ENCODE results near the gene TNS1. TPM values are rescaled to one million over a fixed set of nuclear protein-coding genes. Genes with fewer than 3 reads are reported as not detected.

TNS1 gene
- total RNA-seq, 2 donors from 2014 or later, result 4.4 to 44.9 TPM

GRCh38 chr2:217832115-217832514 lies 170.7 kb downstream of the TNS1 start:
- Mint-ChIP-seq H3K27ac (no peak overlapping the region), H3K27me3 (peaks cover 16% of the 10 kb centered on the region), H3K4me3 (no peak overlapping the region), H3K9me3 (no peaks in the 10 kb centered on the region), H3K4me1 (no peaks in the 10 kb centered on the region), H3K36me3 (ENCODE audit: low read depth) (no peaks in the 10 kb centered on the region)
- no peak for ATAC-seq (replicated peaks)

DNA sequence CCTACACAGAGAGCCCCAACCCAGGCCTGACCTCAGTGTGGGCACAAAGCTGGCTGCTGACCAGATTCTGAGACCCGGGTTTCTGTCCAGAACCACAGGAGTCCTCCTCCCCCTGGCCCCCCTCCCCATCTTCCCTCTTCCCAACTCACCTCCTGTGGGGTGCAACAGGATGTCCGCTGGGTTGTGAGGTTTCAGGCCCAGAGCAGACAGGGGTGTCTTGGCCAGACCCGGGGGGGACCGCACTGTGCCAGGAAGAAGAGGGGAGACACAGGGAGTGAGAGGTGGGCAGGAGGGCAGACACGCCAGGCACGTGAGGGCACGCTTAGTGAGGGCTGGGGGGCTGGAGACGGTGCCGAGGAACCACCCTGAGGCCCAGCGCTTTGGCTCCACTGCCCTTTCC lies 171.5 kb downstream of the TNS1 start:
- Mint-ChIP-seq H3K4me1 (no peaks in the 10 kb centered on the region), H3K27me3 (peaks cover 13% of the 10 kb centered on the region), H3K9me3 (no peaks in the 10 kb centered on the region), H3K27ac (no peak overlapping the region), H3K4me3 (no peak overlapping the region), H3K36me3 (ENCODE audit: low read depth) (no peaks in the 10 kb centered on the region)
- no peak for ATAC-seq (replicated peaks)

DNA sequence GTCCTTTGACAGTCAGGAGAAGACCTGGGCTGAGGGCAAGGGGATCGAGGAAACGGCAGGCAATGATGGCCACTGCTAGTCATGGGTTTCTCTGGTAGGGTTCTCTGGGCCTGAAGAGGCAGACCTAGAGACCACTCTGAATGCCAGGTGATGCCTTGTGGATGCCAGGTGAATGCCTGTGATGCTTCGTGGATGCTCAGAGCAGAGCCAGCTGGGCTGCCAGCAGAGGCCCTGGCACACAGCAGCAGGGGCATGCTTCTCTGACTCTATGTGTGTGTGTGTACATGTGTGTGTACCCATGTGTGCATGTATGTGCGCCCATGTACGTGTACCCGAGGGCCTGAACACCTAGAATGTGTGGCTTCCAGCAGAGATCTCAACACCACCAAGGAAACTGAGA lies 172.0 kb downstream of the TNS1 start:
- Mint-ChIP-seq H3K36me3 (ENCODE audit: low read depth) (no peaks in the 10 kb centered on the region), H3K4me1 (no peaks in the 10 kb centered on the region), H3K27ac (no peak overlapping the region), H3K27me3 (peaks cover 13% of the 10 kb centered on the region), H3K4me3 (no peak overlapping the region), H3K9me3 (no peaks in the 10 kb centered on the region)
- ATAC-seq (replicated peaks), result no peak

GRCh38 chr2:217830061-217830460 lies 172.7 kb downstream of the TNS1 start:
- Mint-ChIP-seq H3K4me3 (no peak overlapping the region), H3K4me1 (no peaks in the 10 kb centered on the region), H3K9me3 (no peaks in the 10 kb centered on the region), H3K36me3 (ENCODE audit: low read depth) (no peaks in the 10 kb centered on the region), H3K27ac (no peak overlapping the region), H3K27me3 (peaks cover 13% of the 10 kb centered on the region)
- no peak for ATAC-seq (replicated peaks)

GRCh38 chr2:217829420-217829819 lies 173.4 kb downstream of the TNS1 start:
- Mint-ChIP-seq H3K4me3 (no peak overlapping the region), H3K4me1 (no peaks in the 10 kb centered on the region), H3K27me3 (peaks cover 13% of the 10 kb centered on the region), H3K36me3 (ENCODE audit: low read depth) (no peaks in the 10 kb centered on the region), H3K9me3 (no peaks in the 10 kb centered on the region), H3K27ac (no peak overlapping the region)
- no peak for ATAC-seq (replicated peaks)

DNA sequence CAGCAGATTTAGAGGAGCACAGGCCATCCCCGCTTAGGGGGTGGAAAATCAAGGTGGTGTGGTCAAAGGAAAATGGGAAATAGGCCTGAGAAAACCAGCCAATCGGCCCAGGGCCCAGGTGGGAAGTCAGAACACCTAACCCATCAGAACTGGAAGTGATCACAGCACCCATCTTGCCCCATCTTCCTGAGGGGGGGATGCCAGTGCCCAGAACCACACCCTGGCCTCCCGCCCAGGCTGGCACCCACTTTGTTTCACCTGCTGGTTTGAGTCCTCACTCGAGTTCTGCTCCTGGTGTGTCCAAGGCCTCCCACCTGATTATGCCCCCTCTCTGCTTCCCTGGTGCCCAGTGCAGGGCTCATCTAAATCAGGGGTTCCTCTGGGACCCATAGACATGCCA lies 174.5 kb downstream of the TNS1 start:
- Mint-ChIP-seq H3K4me1 (no peaks in the 10 kb centered on the region), H3K4me3 (no peak overlapping the region), H3K9me3 (no peaks in the 10 kb centered on the region), H3K27ac (no peak overlapping the region), H3K27me3 (peaks cover 13% of the 10 kb centered on the region), H3K36me3 (ENCODE audit: low read depth) (no peaks in the 10 kb centered on the region)
- ATAC-seq (replicated peaks), result no peak

DNA sequence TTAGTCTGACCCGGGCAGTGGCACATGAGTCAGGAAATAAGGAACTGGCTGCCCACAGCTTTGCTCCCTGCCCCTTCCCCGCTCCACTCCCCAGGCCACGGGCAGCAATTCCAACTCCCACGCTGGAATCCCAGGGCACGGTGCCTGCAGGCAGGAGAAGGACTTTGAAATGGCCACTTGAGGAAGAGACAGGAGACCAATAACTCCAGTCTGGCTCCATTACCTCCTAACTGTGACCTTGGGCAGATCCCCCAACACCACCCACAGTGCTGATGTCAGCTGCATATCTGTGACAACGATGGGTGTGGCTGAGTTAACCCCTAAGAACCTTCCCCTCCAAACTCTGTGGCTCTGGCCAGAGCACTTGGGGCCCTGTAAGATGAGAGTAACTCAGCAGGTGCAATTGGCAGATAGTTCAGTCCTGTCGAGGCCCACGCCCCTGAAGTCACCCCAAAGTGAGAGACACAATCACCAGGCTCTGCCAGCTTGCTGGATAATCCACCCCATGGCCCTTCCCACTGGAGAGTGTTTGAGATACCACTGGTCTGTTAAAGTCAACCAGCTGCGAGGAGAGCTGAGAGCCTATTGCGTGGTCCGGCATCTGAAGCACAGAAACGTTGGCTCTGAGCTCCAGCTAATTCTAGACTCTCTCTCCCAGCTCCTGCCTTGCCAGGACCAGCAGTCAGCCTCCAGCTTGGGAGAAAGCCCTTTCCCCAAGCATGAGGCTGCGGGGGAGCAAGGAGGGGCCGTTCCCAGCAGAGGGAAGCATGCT lies 175.2 kb downstream of the TNS1 start:
- no peak overlapping the region for H3K27ac Mint-ChIP-seq
- H3K4me1 Mint-ChIP-seq, result no peaks in the 10 kb centered on the region
- no peak overlapping the region for H3K4me3 Mint-ChIP-seq
- H3K36me3 Mint-ChIP-seq (ENCODE audit: low read depth), result no peaks in the 10 kb centered on the region
- ATAC-seq (replicated peaks), result no peak
- H3K27me3 Mint-ChIP-seq, result peaks cover 10% of the 10 kb centered on the region
- H3K9me3 Mint-ChIP-seq, result no peaks in the 10 kb centered on the region

GRCh38 chr2:217826991-217827390 lies 175.8 kb downstream of the TNS1 start:
- H3K4me1 Mint-ChIP-seq, result no peaks in the 10 kb centered on the region
- ATAC-seq (replicated peaks), result no peak
- peaks cover 8% of the 10 kb centered on the region for H3K27me3 Mint-ChIP-seq

DNA sequence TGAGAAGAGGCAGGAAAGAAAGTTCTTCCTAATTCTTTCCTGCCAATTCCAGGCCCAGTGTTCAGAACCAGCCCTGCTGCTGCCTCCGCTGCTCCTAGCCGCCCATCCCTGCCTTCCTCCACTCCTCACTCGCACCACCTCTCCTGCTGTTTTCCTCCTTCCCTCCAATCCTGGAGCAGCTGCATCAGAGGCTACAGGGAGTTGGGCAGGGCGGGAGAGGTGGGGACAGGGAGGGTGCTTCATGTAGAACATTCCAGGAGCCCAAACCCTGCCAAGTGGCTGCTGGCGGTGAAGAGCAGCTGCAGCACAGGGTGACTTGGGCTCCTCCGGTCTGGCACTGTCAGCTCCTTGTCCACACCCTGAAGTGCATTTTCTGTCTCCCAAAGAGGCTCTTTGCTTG lies 176.3 kb downstream of the TNS1 start:
- Mint-ChIP-seq H3K4me1 (no peaks in the 10 kb centered on the region), H3K27me3 (peaks cover 8% of the 10 kb centered on the region), H3K9me3 (no peaks in the 10 kb centered on the region), H3K27ac (no peak overlapping the region), H3K4me3 (no peak overlapping the region), H3K36me3 (ENCODE audit: low read depth) (no peaks in the 10 kb centered on the region)
- no peak for ATAC-seq (replicated peaks)

More at GRCh38 chr2:217826991-217827390, 175.8 kb downstream of the TNS1 start:
- no peak overlapping the region for H3K4me3 Mint-ChIP-seq
- no peaks in the 10 kb centered on the region for H3K36me3 Mint-ChIP-seq (ENCODE audit: low read depth)
- H3K27ac Mint-ChIP-seq, result no peak overlapping the region
- H3K9me3 Mint-ChIP-seq, result no peaks in the 10 kb centered on the region

DNA sequence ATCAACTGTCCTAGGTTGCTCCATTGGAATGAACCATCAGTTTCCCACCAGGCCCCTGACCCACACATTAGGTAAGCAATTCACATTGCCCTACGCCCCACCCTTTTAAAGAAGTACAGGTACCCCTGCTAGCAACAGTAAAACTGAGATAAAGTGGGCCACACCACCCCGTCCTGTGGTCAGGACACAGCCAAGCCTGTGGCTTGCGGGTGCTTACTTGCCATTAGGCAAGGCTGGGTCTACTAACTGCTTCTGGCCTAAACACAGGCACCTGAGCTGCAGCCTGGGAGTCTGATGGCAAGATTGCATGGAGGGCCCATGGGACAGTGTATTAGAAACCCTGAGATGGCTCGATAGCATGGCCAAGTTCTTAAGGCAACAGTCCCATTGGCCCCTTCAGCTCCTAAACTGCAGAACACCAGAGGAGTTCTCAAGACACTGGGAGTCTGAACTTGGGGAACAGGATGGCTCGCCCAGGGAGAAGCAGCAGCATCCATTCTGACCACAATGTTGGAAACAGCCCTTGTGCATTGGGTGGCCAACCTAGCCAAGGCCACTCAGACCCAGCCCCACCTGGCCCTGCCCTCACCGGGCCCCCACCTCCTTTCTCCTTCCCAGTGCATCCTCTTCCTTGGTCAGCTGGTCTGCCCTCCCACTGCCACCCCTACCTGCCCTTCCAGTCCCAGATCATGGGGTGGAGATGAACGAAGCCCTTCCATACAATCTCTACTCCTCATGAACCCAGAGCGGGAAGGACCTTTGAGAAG lies 177.1 kb downstream of the TNS1 start:
- no peak for ATAC-seq (replicated peaks)
- H3K4me3 Mint-ChIP-seq, result no peak overlapping the region
- H3K27ac Mint-ChIP-seq, result no peak overlapping the region
- no peaks in the 10 kb centered on the region for H3K4me1 Mint-ChIP-seq
- H3K36me3 Mint-ChIP-seq (ENCODE audit: low read depth), result no peaks in the 10 kb centered on the region
- peaks cover 8% of the 10 kb centered on the region for H3K27me3 Mint-ChIP-seq
- no peaks in the 10 kb centered on the region for H3K9me3 Mint-ChIP-seq

- ATAC-seq (replicated peaks), result no peak
- peaks cover 4% of the 10 kb centered on the region for H3K27me3 Mint-ChIP-seq
- H3K9me3 Mint-ChIP-seq, result no peaks in the 10 kb centered on the region
- H3K4me3 Mint-ChIP-seq, result no peak overlapping the region
- H3K36me3 Mint-ChIP-seq (ENCODE audit: low read depth), result no peaks in the 10 kb centered on the region
- no peak overlapping the region for H3K27ac Mint-ChIP-seq
- H3K4me1 Mint-ChIP-seq, result no peaks in the 10 kb centered on the region
These were observed 178.6 kb downstream of the TNS1 start for GRCh38 chr2:217824223-217824622.

DNA sequence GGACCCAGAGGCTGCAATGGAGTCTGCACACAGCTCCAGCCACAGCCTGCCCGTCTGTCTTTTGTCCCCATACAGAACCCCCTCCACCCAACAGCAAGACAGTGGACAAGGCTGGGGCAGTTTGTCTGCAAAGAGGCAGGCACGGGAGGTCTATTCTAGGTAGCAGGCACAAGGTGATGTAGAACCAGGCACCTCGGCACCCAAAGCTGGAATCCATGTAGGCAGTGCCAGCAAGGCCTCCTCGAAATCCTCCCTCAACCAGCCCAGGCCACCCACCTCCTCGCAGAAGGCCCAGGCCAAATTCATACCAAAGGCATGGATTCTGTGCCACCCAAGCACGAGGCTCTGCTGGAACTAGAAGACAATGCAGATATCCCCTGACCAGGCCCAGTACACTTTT lies 179.2 kb downstream of the TNS1 start:
- Mint-ChIP-seq H3K27ac (no peak overlapping the region), H3K4me1 (no peaks in the 10 kb centered on the region), H3K36me3 (ENCODE audit: low read depth) (no peaks in the 10 kb centered on the region), H3K4me3 (no peak overlapping the region), H3K9me3 (no peaks in the 10 kb centered on the region), H3K27me3 (peaks cover 4% of the 10 kb centered on the region)
- ATAC-seq (replicated peaks), result no peak

DNA sequence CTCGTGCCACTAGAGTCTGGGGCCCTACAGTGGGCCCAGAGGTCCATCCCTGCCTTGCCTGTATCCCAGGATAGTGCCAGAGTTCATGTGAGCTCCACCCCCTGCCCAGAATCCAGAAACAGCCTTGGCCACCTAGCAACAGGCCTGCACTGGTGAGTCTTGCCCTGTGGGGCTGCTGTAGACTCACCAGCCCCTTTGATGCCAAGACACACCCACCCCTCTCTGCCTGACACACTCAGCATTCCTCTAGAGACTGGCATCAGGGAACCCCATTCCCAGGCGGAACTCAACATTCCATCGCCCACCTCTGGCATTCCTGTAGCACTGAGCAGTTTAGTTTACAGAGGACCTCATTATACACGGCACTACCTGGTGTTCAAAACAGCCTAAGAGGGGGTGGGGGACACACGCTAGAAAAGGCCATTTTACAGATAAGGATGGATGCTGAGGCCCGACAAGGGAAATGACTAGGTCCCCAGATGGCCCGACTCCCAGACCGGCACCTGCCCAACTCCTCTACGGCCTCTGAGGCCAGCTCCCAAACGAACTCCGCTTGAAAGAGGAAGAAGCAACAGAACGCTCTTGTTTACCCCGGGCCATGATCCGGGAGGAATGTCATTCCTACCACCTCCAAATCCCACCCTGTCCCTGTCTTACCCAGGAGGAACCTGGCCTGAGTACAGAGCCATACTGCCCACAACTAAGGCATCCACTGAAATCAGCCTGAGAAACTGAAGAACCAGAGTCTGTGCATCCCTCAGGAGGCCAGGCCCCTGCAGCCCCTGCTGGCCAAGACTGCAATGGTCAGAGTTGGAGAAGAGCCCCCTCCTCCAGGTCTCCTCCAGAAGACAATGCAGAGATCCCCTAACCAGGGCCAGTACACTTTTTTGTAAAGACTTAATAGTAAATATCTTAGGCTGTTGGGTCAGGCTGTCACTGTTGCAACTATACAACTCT lies 180.2 kb downstream of the TNS1 start:
- no peak for ATAC-seq (replicated peaks)
- H3K36me3 Mint-ChIP-seq (ENCODE audit: low read depth), result no peaks in the 10 kb centered on the region
- no peak overlapping the region for H3K4me3 Mint-ChIP-seq
- H3K9me3 Mint-ChIP-seq, result no peaks in the 10 kb centered on the region
- no peak overlapping the region for H3K27ac Mint-ChIP-seq
- peaks cover 4% of the 10 kb centered on the region for H3K27me3 Mint-ChIP-seq
- H3K4me1 Mint-ChIP-seq, result no peaks in the 10 kb centered on the region

GRCh38 chr2:217821536-217822147 lies 181.2 kb downstream of the TNS1 start:
- no peaks in the 10 kb centered on the region for H3K36me3 Mint-ChIP-seq (ENCODE audit: low read depth)
- H3K4me3 Mint-ChIP-seq, result no peak overlapping the region
- no peaks in the 10 kb centered on the region for H3K4me1 Mint-ChIP-seq
- no peaks in the 10 kb centered on the region for H3K27me3 Mint-ChIP-seq
- no peak for ATAC-seq (replicated peaks)
- H3K9me3 Mint-ChIP-seq, result no peaks in the 10 kb centered on the region
- no peak overlapping the region for H3K27ac Mint-ChIP-seq
